Smooth muscle cell (in vitro differentiated cells): Measurements from ENCODE around the gene KIAA1143. TPM values are rescaled to one million over a fixed set of nuclear protein-coding genes. Genes with fewer than 3 reads are reported as not detected.

ENCODE experiments used
- DNase-seq: peaks from one replicate; lab custom pipeline; 2025; ENCODE audit not compliant: unreplicated experiment; lab: John Stamatoyannopoulos, UW
- H2AFZ ChIP-seq: fragments of 200-600 bp; sonication (generic); 2 replicates; pipeline ENCODE4 v1.6.0; 2016; ENCODE audit warnings: antibody characterized with exemption, low read depth, mild to moderate bottlenecking
- H3F3A ChIP-seq: fragments of 200-600 bp; sonication (generic); 2 replicates; pipeline ENCODE4 v1.6.0; 2017; ENCODE audit warnings: antibody characterized with exemption, low read depth
- H3K27ac ChIP-seq: fragments of 200-600 bp; sonication (generic); 2 replicates; pipeline ENCODE4 v1.5.1; 2016; ENCODE audit warnings: low read depth, mild to moderate bottlenecking
- H3K27me3 ChIP-seq: fragments of 200-600 bp; sonication (generic); 2 replicates; pipeline ENCODE4 v1.6.1; 2016; ENCODE audit warnings: low read depth, mild to moderate bottlenecking
- H3K36me3 ChIP-seq: fragments of 200-600 bp; sonication (generic); 2 replicates; pipeline ENCODE4 v1.5.1; 2016; ENCODE audit warnings: low read depth
- H3K4me1 ChIP-seq: fragments of 200-600 bp; sonication (generic); 2 replicates; pipeline ENCODE4 v1.5.1; 2016; ENCODE audit warnings: low read depth
- H3K4me2 ChIP-seq: fragments of 200-600 bp; sonication (generic); 2 replicates; pipeline ENCODE4 v1.6.0; 2016; ENCODE audit warnings: mild to moderate bottlenecking
- H3K4me3 ChIP-seq: fragments of 200-600 bp; sonication (generic); 2 replicates; pipeline ENCODE4 v1.5.1; 2016; ENCODE audit warnings: mild to moderate bottlenecking
- H3K79me2 ChIP-seq: fragments of 200-600 bp; sonication (generic); 2 replicates; pipeline ENCODE4 v1.6.0; 2016; ENCODE audit warnings: low read depth, mild to moderate bottlenecking
- H3K9ac ChIP-seq: fragments of 200-600 bp; sonication (generic); 2 replicates; pipeline ENCODE4 v1.6.0; 2016; ENCODE audit warnings: low read depth
- H3K9me3 ChIP-seq: fragments of 200-600 bp; sonication (generic); replicated peaks from 2 replicates; pipeline ENCODE4 v1.5.1; 2016; ENCODE audit warnings: low read depth
- H4K20me1 ChIP-seq: fragments of 200-600 bp; sonication (generic); 2 replicates; pipeline ENCODE4 v1.6.0; 2016; ENCODE audit warnings: low read depth
- CTCF ChIP-seq: fragments of 200-600 bp; sonication (generic); IDR thresholded peaks from 2 replicates; pipeline ENCODE4 v1.5.1; 2017; ENCODE audit warnings: borderline replicate concordance, mild to moderate bottlenecking, antibody characterized with exemption; ENCODE audit not compliant: insufficient read depth, poor library complexity, severe bottlenecking
- WGBS: methylation state at CpG from one replicate; pipeline ENCODE4 v1.1.7; 2016; ENCODE audit warnings: low lambda C conversion rate; 5-methylcytosine and 5-hydroxymethylcytosine counted together
- polyA plus RNA-seq: library from polyadenylated mRNA; unstranded; fragments of >200 nt; fragmentation: Nextera tagmentation; extraction: Ambion mirVana; gene quantifications from 2 replicates; pipeline ENCODE4 v1.2.1, GENCODE V29; 2016
- total RNA-seq: library from RNA; depleted of rRNA; stranded (reverse); fragments of >200 nt; gene quantifications from 2 replicates; pipeline ENCODE4 v1.2.3, GENCODE V29; 2014

KIAA1143 gene
- total RNA-seq (24.5 and 27.0 TPM in 2 replicates), polyA plus RNA-seq (12.1 and 12.2 TPM in 2 replicates)

- Histone ChIP-seq H3K79me2 (peaks cover 43% of the 10 kb centered on the region), H3K4me3 (peak within 1 kb of the TSS; percentile 94), H2AFZ (peak within 1 kb of the TSS; percentile 91), H3K27me3 (no peaks in the 10 kb centered on the region), H3K9me3 (no peaks in the 10 kb centered on the region), H4K20me1 (no peaks in the 10 kb centered on the region), H3K27ac (peak within 1 kb of the TSS; percentile 47), H3K9ac (peak within 1 kb of the TSS; percentile 93), H3K36me3 (no peaks in the 10 kb centered on the region), H3F3A (no peaks in the 10 kb centered on the region), H3K4me1 (peaks cover 14% of the 10 kb centered on the region), H3K4me2 (peak within 1 kb of the TSS; percentile 93)
- WGBS, result under 1% methylated on average over 55 of the region's 64 CpGs
- DNase-seq, result peak; percentile 72
- no peak for TF ChIP-seq CTCF
Measured at GRCh38 chr3:44761424-44762169, at the start of gene KIAA1143, which contains the start of gene KIF15. Gene KIAA1143, minus strand, starts transcription at chr3:44761619. Its CDS starts 17 bp downstream, at chr3:44761602. Gene KIF15, plus strand, starts transcription at chr3:44761794. Its CDS starts 72 bp downstream, at chr3:44761866.

GRCh38 chr3:44805960-44806359 is 44.5 kb upstream of the KIAA1143 start:
- Histone ChIP-seq H3K27me3 (no peaks in the 10 kb centered on the region), H3K36me3 (no peaks in the 10 kb centered on the region), H3K9ac (no peak overlapping the region), H3K4me3 (no peak overlapping the region), H3K79me2 (no peaks in the 10 kb centered on the region), H3K4me1 (no peaks in the 10 kb centered on the region), H2AFZ (no peak overlapping the region), H4K20me1 (no peaks in the 10 kb centered on the region), H3F3A (no peaks in the 10 kb centered on the region), H3K9me3 (no peaks in the 10 kb centered on the region), H3K4me2 (no peak overlapping the region), H3K27ac (no peak overlapping the region)
- 96% methylated on average over 2 of the region's 2 CpGs for WGBS
- DNase-seq, result no peak
- no peak for TF ChIP-seq CTCF

DNA sequence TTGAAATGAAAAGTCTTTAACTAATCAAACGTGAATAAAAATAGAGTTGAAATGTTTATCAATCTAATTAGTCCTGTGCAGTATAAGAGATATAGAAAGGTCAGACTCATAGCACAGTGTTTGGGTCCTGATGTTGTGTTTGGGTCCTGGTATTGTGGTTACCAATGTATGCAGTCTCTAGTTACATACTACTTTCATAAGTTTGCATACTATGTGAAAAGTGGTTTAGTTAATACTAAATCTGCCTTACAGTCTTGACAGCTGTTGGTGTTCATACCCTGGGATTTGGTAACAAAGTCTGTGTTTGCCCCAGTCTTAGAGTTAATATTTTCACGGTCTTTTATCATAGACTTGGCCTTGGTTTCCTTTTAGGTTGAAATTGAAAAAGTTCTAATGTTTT is 41.9 kb upstream of the KIAA1143 start:
- no peak overlapping the region for H3K9ac ChIP-seq
- H3K4me2 ChIP-seq, result no peak overlapping the region
- WGBS, result 94% methylated on average over 2 of the region's 2 CpGs
- H3F3A ChIP-seq, result no peaks in the 10 kb centered on the region
- no peaks in the 10 kb centered on the region for H4K20me1 ChIP-seq
- TF ChIP-seq CTCF, result no peak
- H3K4me3 ChIP-seq, result no peak overlapping the region
- H3K4me1 ChIP-seq, result no peaks in the 10 kb centered on the region
- H3K36me3 ChIP-seq, result no peaks in the 10 kb centered on the region
- H3K9me3 ChIP-seq, result no peaks in the 10 kb centered on the region
- no peak overlapping the region for H3K27ac ChIP-seq
- DNase-seq, result no peak
- no peaks in the 10 kb centered on the region for H3K27me3 ChIP-seq
- H2AFZ ChIP-seq, result no peak overlapping the region
- H3K79me2 ChIP-seq, result no peaks in the 10 kb centered on the region

DNA sequence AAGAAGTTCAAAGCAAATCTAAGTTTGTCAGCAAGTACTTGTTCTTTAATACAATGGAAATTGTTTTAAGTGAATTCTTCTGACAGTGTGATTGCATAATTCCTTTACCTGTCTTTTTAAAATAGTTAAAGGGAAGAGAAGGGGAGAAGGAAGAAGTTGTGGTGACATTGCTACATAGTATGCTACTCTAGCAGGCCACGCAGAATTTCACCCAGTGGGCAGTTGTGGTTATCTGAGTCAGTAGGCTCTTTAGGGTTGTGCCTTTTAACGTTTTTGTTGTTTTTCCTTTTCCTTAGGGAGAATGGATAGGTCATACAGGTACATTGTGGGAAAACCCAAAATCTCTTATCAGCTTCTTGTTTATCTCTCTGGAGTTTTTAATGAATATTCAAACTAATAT is 40.6 kb upstream of the KIAA1143 start:
- no peak for DNase-seq
- Histone ChIP-seq H3F3A (no peaks in the 10 kb centered on the region), H3K4me3 (no peak overlapping the region), H3K79me2 (no peaks in the 10 kb centered on the region), H3K9ac (no peak overlapping the region), H3K4me1 (no peaks in the 10 kb centered on the region), H3K4me2 (no peak overlapping the region), H3K9me3 (no peaks in the 10 kb centered on the region), H4K20me1 (no peaks in the 10 kb centered on the region), H3K27ac (no peak overlapping the region), H3K27me3 (no peaks in the 10 kb centered on the region), H3K36me3 (no peaks in the 10 kb centered on the region), H2AFZ (no peak overlapping the region)
- 85% methylated on average over 2 of the region's 2 CpGs for WGBS
- no peak for TF ChIP-seq CTCF
